ENCODE measurements around the gene BSN.
A peak's percentile ranks its signal among the peaks of the same experiment; 100 is the strongest.
"Not testable (repeated sequence)": the region's sequence is repeated elsewhere in the genome, so short reads cannot be mapped to it uniquely, and the experiment has no call there.

BSN gene

DNA sequence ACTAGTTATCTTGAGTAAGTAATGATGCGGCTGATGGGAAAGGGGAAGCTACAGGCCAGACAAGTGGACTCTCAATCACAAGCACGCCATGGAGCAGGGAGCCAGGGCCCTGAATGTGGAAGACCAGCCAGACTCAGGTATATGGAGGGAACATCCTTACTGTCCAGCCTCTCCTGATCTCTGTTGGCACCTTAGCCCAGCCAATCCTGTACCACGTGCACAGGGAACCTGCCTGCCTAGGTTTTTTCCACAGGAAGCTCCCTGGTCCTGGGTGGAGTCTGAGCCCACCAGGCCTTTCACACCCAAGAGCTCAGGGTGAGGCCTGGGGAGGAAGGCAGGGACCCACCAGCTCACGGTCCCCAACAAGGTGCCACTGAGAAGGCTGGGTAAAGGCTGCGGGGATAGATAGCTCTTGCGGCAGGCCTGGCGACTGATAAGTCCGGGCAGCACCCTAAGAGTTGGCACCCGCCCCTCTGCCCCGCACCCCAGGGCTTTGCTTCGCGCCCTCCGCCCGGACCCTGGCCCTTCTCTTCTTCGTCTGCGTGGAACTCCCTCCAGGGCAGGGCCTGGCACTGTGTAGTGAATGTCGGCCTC is 118.9 kb downstream of the BSN start:
- DNase-seq (ENCODE audit: insufficient read length, low spot score), result no peak
- TF ChIP-seq PAX5 (IDR thresholded peaks at IDR 0.05; ENCODE audit: insufficient read depth, low read length, severe bottlenecking), result no peak
- peak; percentile 70 for TF ChIP-seq POLR2A (IDR thresholded peaks at IDR 0.05; ENCODE audit: low read depth, low read length)
- TF ChIP-seq TAF1 (IDR thresholded peaks at IDR 0.05; ENCODE audit: low read depth, low read length), result no peak
- TF ChIP-seq POLR2AphosphoS5 (IDR thresholded peaks at IDR 0.05; ENCODE audit: low read depth, low read length), result 0 out of 2 replicates have a peak, but pooled peaks have one; percentile 6
- no peak for TF ChIP-seq SPI1 (IDR thresholded peaks at IDR 0.05; ENCODE audit: low read depth, low read length)
- no peak for TF ChIP-seq POU2F2 (IDR thresholded peaks at IDR 0.05; ENCODE audit: low read depth, low read length)
- no peak for FAIRE-seq

DNA sequence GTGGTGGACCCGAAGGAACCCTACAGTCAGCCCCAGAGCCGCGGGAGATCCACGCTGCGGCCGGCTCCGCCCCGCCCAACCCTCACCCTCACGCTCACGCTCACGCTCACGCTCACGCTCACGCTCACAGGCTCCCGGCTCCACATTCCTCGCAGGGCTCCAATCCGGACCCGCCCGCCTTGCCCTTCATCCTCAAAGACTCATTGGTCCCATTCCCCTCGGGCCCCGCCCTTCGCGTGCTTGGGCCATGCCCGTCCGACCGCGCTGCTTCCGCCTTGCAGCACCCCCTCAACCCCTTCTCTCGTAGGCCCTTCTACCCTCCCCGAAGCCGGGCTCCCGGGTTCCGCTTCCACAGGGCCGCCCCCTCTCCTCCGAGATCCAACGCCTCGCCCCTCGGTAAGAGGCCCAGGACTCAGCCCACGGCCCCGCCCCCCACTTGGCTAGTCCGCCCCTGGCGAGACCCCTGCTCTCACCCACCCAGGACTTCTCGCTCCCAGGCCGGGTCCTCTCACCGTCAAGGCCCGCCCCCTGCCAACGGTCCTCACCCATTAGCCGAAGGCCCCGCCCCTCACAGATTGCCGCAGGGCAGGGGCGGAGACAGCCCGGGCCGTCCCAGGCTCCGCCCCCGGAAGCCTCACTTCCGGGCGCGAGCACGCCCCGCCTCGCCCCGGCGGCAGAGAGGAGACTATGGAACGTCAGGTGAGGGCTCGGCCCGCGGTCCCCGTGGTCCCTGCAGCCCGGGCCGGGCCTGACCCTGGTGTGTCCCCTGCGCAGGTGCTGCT is 119.6 kb downstream of the BSN start, which contains the start of gene APEH:
APEH (plus strand) TSS at position 637 of the 782 bp plus-strand sequence; CDS start at position 688, 51 bp downstream.
- DNase-seq (ENCODE audit: insufficient read length, low spot score), result peak; percentile 98
- TF ChIP-seq SPI1 (IDR thresholded peaks at IDR 0.05; ENCODE audit: low read depth, low read length), result no peak
- TF ChIP-seq POLR2AphosphoS5 (IDR thresholded peaks at IDR 0.05; ENCODE audit: low read depth, low read length), result 0 out of 2 replicates have a peak, but pooled peaks have one; percentile 8
- TF ChIP-seq PAX5 (IDR thresholded peaks at IDR 0.05; ENCODE audit: insufficient read depth, low read length, severe bottlenecking), result no peak
- TF ChIP-seq POLR2A (IDR thresholded peaks at IDR 0.05; ENCODE audit: low read depth, low read length), result peak; percentile 31; the same call in 1 of the 2 replicates
- 0 out of 2 replicates have a peak, but pooled peaks have one; percentile 51 for TF ChIP-seq POU2F2 (IDR thresholded peaks at IDR 0.05; ENCODE audit: low read depth, low read length)
- TF ChIP-seq TAF1 (IDR thresholded peaks at IDR 0.05; ENCODE audit: low read depth, low read length), result no peak
- peak; percentile 99 for FAIRE-seq

DNA sequence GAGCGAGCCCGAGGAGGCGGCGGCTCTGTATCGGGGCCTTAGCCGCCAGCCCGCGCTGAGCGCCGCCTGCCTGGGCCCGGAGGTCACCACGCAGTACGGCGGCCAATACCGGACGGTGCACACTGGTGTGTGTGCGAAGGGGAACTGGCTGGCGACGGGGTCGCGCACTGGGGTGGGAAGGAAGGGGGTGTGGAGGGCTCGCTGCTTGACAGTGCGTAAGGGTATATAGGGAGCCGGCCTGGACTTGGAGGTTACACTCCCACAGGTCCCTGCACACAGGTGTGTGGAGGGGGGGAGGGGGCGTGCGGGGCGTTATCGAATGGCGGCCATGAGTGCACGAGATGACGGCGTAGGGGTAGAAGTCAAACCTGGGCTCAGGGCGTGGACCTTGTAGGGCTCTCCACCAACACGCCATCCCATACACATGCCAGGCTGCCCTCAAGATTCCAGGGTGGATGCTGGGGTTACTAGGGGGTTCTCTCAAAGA is 120.3 kb downstream of the BSN start:
- DNase-seq (ENCODE audit: insufficient read length, low spot score) (no peak), FAIRE-seq (no peak)

DNA sequence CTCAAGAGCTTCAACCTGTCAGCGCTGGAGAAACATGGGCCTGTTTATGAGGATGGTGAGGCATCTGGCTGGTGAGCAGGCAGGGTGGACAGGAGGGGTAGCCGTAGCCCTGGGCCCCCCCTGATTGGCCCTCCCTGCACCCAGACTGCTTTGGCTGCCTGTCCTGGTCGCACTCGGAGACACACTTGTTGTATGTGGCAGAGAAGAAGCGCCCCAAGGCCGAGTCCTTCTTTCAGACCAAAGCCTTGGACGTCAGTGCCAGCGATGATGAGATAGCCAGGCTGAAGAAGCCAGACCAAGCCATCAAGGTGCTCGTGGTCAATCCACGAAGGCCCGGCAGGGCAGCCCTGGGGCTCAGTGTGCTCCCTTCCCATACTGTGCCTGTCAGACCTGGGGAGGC is 121.6 kb downstream of the BSN start:
- FAIRE-seq (no peak), DNase-seq (ENCODE audit: insufficient read length, low spot score) (no peak)
- TF ChIP-seq POLR2AphosphoS5 (IDR thresholded peaks at IDR 0.05; ENCODE audit: low read depth, low read length) (no peak), TAF1 (IDR thresholded peaks at IDR 0.05; ENCODE audit: low read depth, low read length) (no peak), PAX5 (IDR thresholded peaks at IDR 0.05; ENCODE audit: insufficient read depth, low read length, severe bottlenecking) (no peak), POU2F2 (IDR thresholded peaks at IDR 0.05; ENCODE audit: low read depth, low read length) (no peak), SPI1 (IDR thresholded peaks at IDR 0.05; ENCODE audit: low read depth, low read length) (no peak), POLR2A (IDR thresholded peaks at IDR 0.05; ENCODE audit: low read depth, low read length) (no peak)

More for the DNA sequence above, 120.3 kb downstream of the BSN start:
- no peak for TF ChIP-seq PAX5 (IDR thresholded peaks at IDR 0.05; ENCODE audit: insufficient read depth, low read length, severe bottlenecking)
- TF ChIP-seq POLR2AphosphoS5 (IDR thresholded peaks at IDR 0.05; ENCODE audit: low read depth, low read length), result no peak
- TF ChIP-seq TAF1 (IDR thresholded peaks at IDR 0.05; ENCODE audit: low read depth, low read length), result no peak
- TF ChIP-seq SPI1 (IDR thresholded peaks at IDR 0.05; ENCODE audit: low read depth, low read length), result no peak; the same call in 1 of the 2 replicates
- TF ChIP-seq POU2F2 (IDR thresholded peaks at IDR 0.05; ENCODE audit: low read depth, low read length), result no peak
- TF ChIP-seq POLR2A (IDR thresholded peaks at IDR 0.05; ENCODE audit: low read depth, low read length), result no peak

DNA sequence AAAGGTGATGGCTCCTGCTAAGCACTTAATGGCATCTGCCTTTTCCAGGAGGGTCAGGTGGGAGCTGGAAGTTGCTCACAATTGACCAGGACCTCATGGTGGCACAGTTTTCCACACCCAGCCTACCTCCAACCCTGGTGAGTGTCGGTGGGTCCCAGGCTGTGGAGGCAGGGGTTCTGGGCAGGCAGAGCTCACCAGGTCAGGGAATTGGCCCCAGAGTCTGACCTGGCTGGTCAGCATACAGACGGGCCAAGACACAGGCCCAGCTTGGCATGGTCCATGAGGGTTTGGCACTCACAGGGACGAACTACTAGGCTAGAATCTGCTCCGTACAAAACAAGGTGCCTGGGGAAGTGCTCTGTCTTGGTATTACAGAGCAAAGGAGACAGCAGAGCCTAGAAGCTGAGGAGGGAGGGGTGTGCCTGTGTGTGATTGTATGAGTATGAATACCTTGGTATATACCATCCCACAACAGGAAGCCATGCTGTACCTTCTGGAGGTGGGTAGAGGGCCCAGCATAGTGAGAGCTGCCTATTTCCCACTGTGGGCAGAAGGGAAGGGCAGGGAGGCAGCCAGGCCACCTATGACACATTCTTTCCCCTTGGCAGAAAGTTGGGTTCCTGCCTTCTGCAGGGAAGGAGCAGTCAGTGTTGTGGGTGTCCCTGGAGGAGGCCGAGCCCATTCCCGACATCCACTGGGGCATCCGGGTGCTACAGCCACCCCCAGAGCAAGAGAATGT is 126.4 kb downstream of the BSN start:
- DNase-seq (ENCODE audit: insufficient read length, low spot score) (no peak), FAIRE-seq (no peak)
- TF ChIP-seq POLR2AphosphoS5 (IDR thresholded peaks at IDR 0.05; ENCODE audit: low read depth, low read length) (0 out of 2 replicates have a peak, but pooled peaks have one; percentile 15), TAF1 (IDR thresholded peaks at IDR 0.05; ENCODE audit: low read depth, low read length) (no peak)

DNA sequence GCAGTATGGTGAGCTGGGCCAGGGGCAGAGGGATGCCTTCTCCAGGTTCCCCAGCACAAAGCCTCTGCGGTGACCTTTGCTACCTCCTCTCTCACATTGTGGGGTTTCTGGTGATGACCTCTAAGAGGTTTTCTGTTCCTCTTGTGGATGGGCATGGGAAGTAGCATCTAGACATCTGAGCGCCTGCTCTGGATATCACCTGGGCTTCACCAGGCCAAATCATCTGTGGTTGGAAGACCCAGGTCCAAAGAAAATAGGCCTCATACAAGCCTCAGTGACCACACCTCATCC is 126.9 kb downstream of the BSN start:
- TF ChIP-seq POU2F2 (IDR thresholded peaks at IDR 0.05; ENCODE audit: low read depth, low read length), result no peak
- no peak for TF ChIP-seq TAF1 (IDR thresholded peaks at IDR 0.05; ENCODE audit: low read depth, low read length)
- no peak for TF ChIP-seq SPI1 (IDR thresholded peaks at IDR 0.05; ENCODE audit: low read depth, low read length)
- no peak for TF ChIP-seq POLR2A (IDR thresholded peaks at IDR 0.05; ENCODE audit: low read depth, low read length)
- FAIRE-seq (no peak), DNase-seq (ENCODE audit: insufficient read length, low spot score) (no peak)

DNA sequence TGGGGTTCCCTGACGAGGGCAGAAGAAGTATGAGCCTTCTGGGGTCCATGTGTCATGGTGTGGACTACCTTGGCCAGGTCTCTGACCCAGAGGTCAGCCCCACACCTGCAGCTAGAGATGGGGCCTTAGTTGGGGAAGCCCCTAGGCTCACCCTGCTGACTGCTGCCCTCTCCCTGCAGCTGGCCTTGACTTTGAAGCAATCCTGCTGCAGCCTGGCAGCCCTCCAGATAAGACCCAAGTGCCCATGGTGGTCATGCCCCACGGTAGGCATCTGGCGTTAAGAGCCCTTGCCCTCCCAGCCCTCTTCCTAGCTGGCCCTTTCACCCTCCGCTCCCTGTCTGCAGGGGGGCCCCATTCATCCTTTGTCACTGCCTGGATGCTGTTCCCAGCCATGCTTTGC is 127.3 kb downstream of the BSN start:
- no peak for DNase-seq (ENCODE audit: insufficient read length, low spot score)
- no peak for FAIRE-seq
- TF ChIP-seq POLR2AphosphoS5 (IDR thresholded peaks at IDR 0.05; ENCODE audit: low read depth, low read length), result no peak
- TF ChIP-seq POU2F2 (IDR thresholded peaks at IDR 0.05; ENCODE audit: low read depth, low read length), result no peak
- no peak for TF ChIP-seq PAX5 (IDR thresholded peaks at IDR 0.05; ENCODE audit: insufficient read depth, low read length, severe bottlenecking)
- TF ChIP-seq SPI1 (IDR thresholded peaks at IDR 0.05; ENCODE audit: low read depth, low read length), result no peak
- TF ChIP-seq TAF1 (IDR thresholded peaks at IDR 0.05; ENCODE audit: low read depth, low read length), result no peak
- TF ChIP-seq POLR2A (IDR thresholded peaks at IDR 0.05; ENCODE audit: low read depth, low read length), result no peak

DNA sequence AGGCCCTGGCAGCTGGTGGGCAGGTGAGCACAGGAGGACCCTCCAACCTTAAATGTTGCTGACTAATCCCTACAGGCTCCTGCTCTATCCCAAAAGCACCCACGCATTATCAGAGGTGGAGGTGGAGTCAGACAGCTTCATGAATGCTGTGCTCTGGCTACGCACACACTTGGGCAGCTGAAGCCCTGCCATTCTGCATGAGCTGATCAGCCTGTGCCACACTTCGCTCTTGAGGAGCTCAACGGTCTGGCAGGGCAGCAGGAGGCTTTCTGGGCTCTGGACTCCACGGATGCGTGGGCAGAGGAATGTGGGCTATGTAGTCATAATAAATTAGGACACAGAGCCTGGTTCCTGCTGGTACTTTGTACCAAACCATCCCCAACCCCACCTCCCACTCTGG is 128.9 kb downstream of the BSN start:
- DNase-seq (ENCODE audit: insufficient read length, low spot score) (no peak), FAIRE-seq (no peak)
- TF ChIP-seq POLR2AphosphoS5 (IDR thresholded peaks at IDR 0.05; ENCODE audit: low read depth, low read length), result no peak
- TF ChIP-seq SPI1 (IDR thresholded peaks at IDR 0.05; ENCODE audit: low read depth, low read length), result no peak
- TF ChIP-seq POLR2A (IDR thresholded peaks at IDR 0.05; ENCODE audit: low read depth, low read length), result no peak
- TF ChIP-seq TAF1 (IDR thresholded peaks at IDR 0.05; ENCODE audit: low read depth, low read length), result no peak
- TF ChIP-seq POU2F2 (IDR thresholded peaks at IDR 0.05; ENCODE audit: low read depth, low read length), result no peak
- TF ChIP-seq PAX5 (IDR thresholded peaks at IDR 0.05; ENCODE audit: insufficient read depth, low read length, severe bottlenecking), result no peak

DNA sequence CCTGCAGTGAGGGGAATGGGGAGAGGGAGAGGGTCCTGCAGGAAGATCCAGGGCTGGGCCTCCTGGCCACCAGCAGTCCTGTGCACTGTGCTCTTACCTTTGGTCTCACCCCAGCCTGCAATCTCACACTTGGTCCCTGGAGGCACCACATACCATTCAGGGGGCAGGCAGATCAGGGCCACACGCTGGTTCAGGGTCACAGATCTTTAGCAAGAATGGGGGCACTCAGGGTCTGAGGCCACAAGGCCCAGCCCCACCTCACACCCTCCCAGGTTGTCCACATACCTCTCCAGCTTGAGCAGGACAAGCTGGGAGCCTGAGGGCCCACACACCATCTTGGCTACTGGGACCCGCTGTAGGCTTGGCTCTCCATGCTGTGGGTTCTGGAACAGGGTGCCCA is 130.2 kb downstream of the BSN start:
- not testable (repeated sequence) for FAIRE-seq; DNase-seq (ENCODE audit: insufficient read length, low spot score)

DNA sequence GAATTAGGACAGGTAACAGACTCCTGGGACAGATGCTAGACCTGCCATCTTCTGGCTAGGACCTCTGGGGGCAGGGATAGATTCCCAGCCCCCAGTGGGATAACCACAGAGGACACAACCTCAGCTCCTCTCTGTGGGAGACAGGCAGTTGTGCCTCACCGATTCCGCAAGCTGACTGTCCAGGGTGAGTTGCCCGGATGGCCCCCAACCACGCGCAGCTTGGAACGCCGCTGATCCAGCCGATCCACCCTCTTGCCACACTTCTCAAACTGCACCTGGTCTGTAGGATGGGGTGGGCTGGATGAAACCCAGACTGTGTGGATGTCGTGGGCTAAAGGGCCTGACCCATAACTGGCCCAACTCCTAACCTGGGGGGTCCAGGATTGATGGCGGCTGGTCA is 130.8 kb downstream of the BSN start:
- DNase-seq (ENCODE audit: insufficient read length, low spot score); FAIRE-seq: not testable (repeated sequence)

DNA sequence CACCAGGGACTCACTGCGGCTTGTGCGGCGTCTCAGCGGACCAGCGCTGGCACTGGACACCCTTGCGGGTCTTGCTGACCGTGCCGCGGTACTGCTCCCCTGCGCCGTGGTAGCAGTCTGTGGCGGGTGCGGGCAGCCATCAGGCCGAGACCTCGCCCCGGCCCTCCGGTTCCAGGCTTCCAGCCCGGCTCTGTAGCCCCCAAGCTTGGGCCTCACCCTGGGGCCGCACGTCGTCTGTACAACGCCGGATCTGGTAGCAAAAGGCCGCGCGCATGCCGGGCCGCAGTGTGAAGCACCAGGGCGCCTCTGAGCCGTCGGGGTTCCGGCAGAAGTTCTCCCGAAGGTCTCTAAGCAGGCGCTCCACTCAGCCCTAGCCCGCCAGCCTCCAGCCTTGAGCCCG is 131.6 kb downstream of the BSN start:
- not testable (repeated sequence) for FAIRE-seq; DNase-seq (ENCODE audit: insufficient read length, low spot score)

DNA sequence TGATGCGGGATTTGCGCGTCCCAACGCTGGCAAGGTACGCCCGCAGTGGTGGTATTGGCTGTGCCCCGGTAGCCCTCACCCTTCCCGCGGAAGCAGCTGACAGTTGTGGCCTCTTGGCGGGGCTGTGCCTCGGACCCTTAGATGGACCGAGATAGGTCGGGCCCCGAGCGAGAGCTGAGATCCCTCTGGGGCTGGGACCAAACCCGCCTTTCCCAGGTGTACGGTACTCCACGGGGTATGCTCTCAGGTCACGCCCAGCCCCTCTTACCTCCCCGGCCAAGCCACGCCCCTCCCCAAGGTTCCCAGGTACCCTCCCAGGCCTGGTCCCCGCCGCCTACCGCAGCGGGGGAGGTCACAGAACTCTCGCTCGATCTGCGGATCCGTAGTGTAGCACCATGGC is 132.1 kb downstream of the BSN start:
- not testable (repeated sequence) for DNase-seq (ENCODE audit: insufficient read length, low spot score)

DNA sequence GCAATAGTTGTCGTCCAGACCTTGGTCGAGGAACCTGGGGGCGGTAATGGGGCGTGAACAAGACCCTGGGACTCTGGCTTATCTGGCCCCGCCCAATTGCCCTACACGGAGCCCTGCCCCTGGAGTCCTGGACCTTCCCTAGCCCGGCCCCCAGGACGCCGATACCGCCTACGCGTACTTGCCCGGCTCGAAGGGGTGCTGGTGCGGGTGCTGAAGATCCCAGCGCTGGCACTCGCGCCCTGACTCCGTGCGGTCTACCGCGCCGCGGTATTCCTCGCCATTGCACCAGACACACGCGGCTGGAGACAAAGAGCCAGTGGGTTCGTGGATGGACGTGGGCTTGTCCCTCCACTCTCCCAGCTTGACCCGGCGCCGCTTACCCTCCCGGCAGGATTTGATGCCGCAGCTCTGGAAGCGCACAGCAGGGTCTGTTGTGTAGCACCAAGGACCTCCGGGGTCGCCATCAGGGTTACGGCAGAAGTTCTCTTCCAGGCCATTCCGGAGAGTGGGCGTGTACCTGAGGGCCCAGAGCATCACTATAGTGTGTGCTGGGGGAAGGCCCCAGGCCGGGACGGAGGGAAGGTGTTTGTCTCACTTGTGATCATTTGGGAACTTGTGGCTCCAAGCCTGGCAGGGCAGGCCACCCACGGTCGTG is 132.6 kb downstream of the BSN start:
- FAIRE-seq; DNase-seq (ENCODE audit: insufficient read length, low spot score): not testable (repeated sequence)

More for the DNA sequence above, 132.1 kb downstream of the BSN start:
- FAIRE-seq, result not testable (repeated sequence)

DNA sequence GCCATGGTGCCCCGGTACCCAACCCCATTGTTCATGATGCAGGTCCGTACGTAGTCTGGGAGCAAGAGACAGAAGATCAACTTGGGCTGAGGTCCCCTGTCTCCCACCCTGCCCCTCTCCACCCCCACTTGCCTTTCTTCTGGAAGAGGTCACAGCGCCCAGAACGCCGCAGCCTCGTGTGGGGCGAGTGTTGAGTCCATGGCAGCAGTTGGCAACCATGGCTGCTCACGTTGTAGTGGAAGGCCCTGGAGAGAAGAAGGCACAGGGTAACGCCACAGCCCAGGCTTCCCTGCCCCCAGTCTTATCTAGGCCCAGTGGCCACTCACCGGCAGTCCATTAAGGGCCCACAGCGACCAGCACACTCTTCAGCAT is 133.1 kb downstream of the BSN start:
- not testable (repeated sequence) for DNase-seq (ENCODE audit: insufficient read length, low spot score); FAIRE-seq

All from GM12891 (cell line).